SIG-M5 treated with dmso at 0.1 percent for 504 hours (cell line): Measurements from ENCODE around the gene TBX15.

Experiments
- DNase-seq: peaks from one replicate; lab custom pipeline; 2025; ENCODE audit not compliant: unreplicated experiment; lab: John Stamatoyannopoulos, UW

Gene TBX15

GRCh38 chr1:118985640-118986554 lies 2.2 kb downstream of the TBX15 start:
- DNase-seq: no peak

- no peak for DNase-seq
These were observed 3.2 kb downstream of the TBX15 start for GRCh38 chr1:118984722-118985639.

- no peak for DNase-seq
These were observed 3.9 kb downstream of the TBX15 start for GRCh38 chr1:118984086-118984721.

GRCh38 chr1:118983558-118984041 lies 4.5 kb downstream of the TBX15 start:
- no peak for DNase-seq

- no peak for DNase-seq
These were observed 5.2 kb downstream of the TBX15 start for GRCh38 chr1:118982821-118983557.

GRCh38 chr1:118982266-118982665 lies 5.9 kb downstream of the TBX15 start:
- DNase-seq: no peak

GRCh38 chr1:118981436-118981835 lies 6.7 kb downstream of the TBX15 start:
- DNase-seq: no peak

- no peak for DNase-seq
These were observed 8.2 kb downstream of the TBX15 start for GRCh38 chr1:118979754-118980575.

- no peak for DNase-seq
These were observed 9.0 kb downstream of the TBX15 start for GRCh38 chr1:118978914-118979701.

GRCh38 chr1:118977600-118977999 lies 10.5 kb downstream of the TBX15 start:
- DNase-seq: no peak

GRCh38 chr1:118974661-118975060 lies 13.5 kb downstream of the TBX15 start:
- DNase-seq: no peak

- no peak for DNase-seq
These were observed 14.5 kb downstream of the TBX15 start for GRCh38 chr1:118973531-118974137.

GRCh38 chr1:118973032-118973431 lies 15.1 kb downstream of the TBX15 start:
- no peak for DNase-seq

GRCh38 chr1:118970451-118970850 lies 17.7 kb downstream of the TBX15 start:
- DNase-seq: no peak

GRCh38 chr1:118963456-118964430 lies 24.4 kb downstream of the TBX15 start:
- no peak for DNase-seq

- DNase-seq: no peak
These were observed 25.0 kb downstream of the TBX15 start for GRCh38 chr1:118963138-118963455.

- DNase-seq: no peak
These were observed 27.0 kb downstream of the TBX15 start for GRCh38 chr1:118961156-118961555.
